ENCODE results near the gene KIAA1549. TPM values are rescaled to one million over a fixed set of nuclear protein-coding genes. Genes with fewer than 3 reads are reported as not detected.

KIAA1549 gene
- total RNA-seq, 1 donor from 2014 or later, result 5.8 TPM

GRCh38 chr7:138992052-138992531 is 10.9 kb upstream of the KIAA1549 start:
- DNase-seq (ENCODE audit: low read depth), result no peak
- no peaks in the 10 kb centered on the region for H3K27me3 ChIP-seq (ENCODE audit: control insufficient read depth, insufficient read depth, low read length)
- H3K4me3 ChIP-seq (ENCODE audit: low read depth, low read length), result no peak overlapping the region
- TF ChIP-seq CTCF (IDR thresholded peaks at IDR 0.05; ENCODE audit: insufficient read depth, low read length, poor library complexity, severe bottlenecking), result no peak
- H3K36me3 ChIP-seq (ENCODE audit: control insufficient read depth, insufficient read depth, low read length), result no peaks in the 10 kb centered on the region

DNA sequence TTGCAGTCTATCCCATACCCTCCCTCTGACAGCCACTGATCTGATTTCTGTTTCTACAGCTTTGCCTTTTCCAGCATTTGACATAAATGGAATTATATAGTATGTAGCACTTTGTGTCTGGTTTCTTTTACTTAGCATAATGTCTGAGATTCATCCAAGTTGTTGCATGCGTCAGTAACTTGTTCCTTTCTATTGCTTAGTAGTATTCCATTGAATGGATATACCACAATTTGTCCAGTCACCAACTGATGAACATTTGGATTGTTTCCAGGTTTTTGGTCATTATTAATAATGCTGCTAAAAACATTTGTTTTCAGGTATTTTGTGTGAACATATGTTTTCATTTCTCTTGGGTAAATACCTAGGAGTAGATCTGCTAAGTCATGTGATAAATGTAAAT is 6.5 kb upstream of the KIAA1549 start:
- TF ChIP-seq CTCF (IDR thresholded peaks at IDR 0.05; ENCODE audit: insufficient read depth, low read length, poor library complexity, severe bottlenecking), result no peak
- DNase-seq (ENCODE audit: low read depth), result no peak
- H3K4me3 ChIP-seq (ENCODE audit: low read depth, low read length), result no peak overlapping the region
- H3K36me3 ChIP-seq (ENCODE audit: control insufficient read depth, insufficient read depth, low read length), result no peaks in the 10 kb centered on the region
- no peaks in the 10 kb centered on the region for H3K27me3 ChIP-seq (ENCODE audit: control insufficient read depth, insufficient read depth, low read length)

- peak overlapping the region; percentile 67 for H3K4me3 ChIP-seq (ENCODE audit: low read depth, low read length)
- TF ChIP-seq CTCF (IDR thresholded peaks at IDR 0.05; ENCODE audit: insufficient read depth, low read length, poor library complexity, severe bottlenecking), result no peak
- H3K36me3 ChIP-seq (ENCODE audit: control insufficient read depth, insufficient read depth, low read length), result no peaks in the 10 kb centered on the region
- no peaks in the 10 kb centered on the region for H3K27me3 ChIP-seq (ENCODE audit: control insufficient read depth, insufficient read depth, low read length)
- no peak for DNase-seq (ENCODE audit: low read depth)
These were observed 1.0 kb upstream of the KIAA1549 start for GRCh38 chr7:138982204-138982623.

GRCh38 chr7:138980563-138981291 is 462 bp downstream of the KIAA1549 start:
- H3K27me3 ChIP-seq (ENCODE audit: control insufficient read depth, insufficient read depth, low read length), result no peaks in the 10 kb centered on the region
- H3K4me3 ChIP-seq (ENCODE audit: low read depth, low read length), result peak overlapping the region; percentile 67
- TF ChIP-seq CTCF (IDR thresholded peaks at IDR 0.05; ENCODE audit: insufficient read depth, low read length, poor library complexity, severe bottlenecking), result no peak
- DNase-seq (ENCODE audit: low read depth), result no peak
- no peaks in the 10 kb centered on the region for H3K36me3 ChIP-seq (ENCODE audit: control insufficient read depth, insufficient read depth, low read length)

GRCh38 chr7:138979988-138980562 is 1.1 kb downstream of the KIAA1549 start:
- TF ChIP-seq CTCF (IDR thresholded peaks at IDR 0.05; ENCODE audit: insufficient read depth, low read length, poor library complexity, severe bottlenecking), result no peak
- no peak for DNase-seq (ENCODE audit: low read depth)
- Histone ChIP-seq H3K4me3 (ENCODE audit: low read depth, low read length) (peak overlapping the region; percentile 67), H3K36me3 (ENCODE audit: control insufficient read depth, insufficient read depth, low read length) (no peaks in the 10 kb centered on the region), H3K27me3 (ENCODE audit: control insufficient read depth, insufficient read depth, low read length) (no peaks in the 10 kb centered on the region)
